Endothelial cell of umbilical vein (primary cell): Measurements from ENCODE around the gene HAUS7. TPM values are rescaled to one million over a fixed set of nuclear protein-coding genes. Genes with fewer than 3 reads are reported as not detected.

Experiments
- BruUV-seq: library from RNA; stranded (reverse); fragments of 400-500 nt; replicated peaks from 2 replicates; lab custom pipeline; 2021; lab: Mats Ljungman, UMichigan
- CTCF ChIA-PET: fragments of 300-600, 350-600 bp; sonication (Branson Sonifier 250); formaldehyde crosslinking; loops from one replicate; lab custom pipeline; 2021; ENCODE audit warnings: antibody characterized with exemption, inconsistent platforms; lab: Charles Lee
- POLR2A ChIA-PET: fragments of 300-600, 350-600 bp; sonication (Branson Sonifier 250); formaldehyde crosslinking; loops from one replicate; lab custom pipeline; 2021; ENCODE audit warnings: antibody characterized with exemption, inconsistent platforms; lab: Charles Lee
- DNase-seq: peaks from one replicate; pipeline ENCODE4 v3.0.0-alpha.2; 2011; ENCODE audit warnings: low read depth, low spot score
- FAIRE-seq: peaks from 2 replicates; lab custom pipeline; 2011; peaks lifted over from hg19 to GRCh38; lab: Jason Lieb, UNC
- H2AFZ ChIP-seq: 2 replicates; pipeline ENCODE4 v1.6.0; 2012; ENCODE audit warnings: low read depth, low read length, control low read depth, inconsistent platforms
- H3K27ac ChIP-seq: 2 replicates; pipeline ENCODE4 v1.5.1; 2011; ENCODE audit warnings: low read depth, mild to moderate bottlenecking, control low read depth, low read length, moderate library complexity; ENCODE audit not compliant: insufficient read depth
- H3K27me3 ChIP-seq, 2 experiments: 2 replicates each; pipeline versions ENCODE4 v1.6.0 to v1.6.1; 2011; ENCODE audit warnings: low read length in 2 of 2, mixed read lengths in 1 of 2; ENCODE audit not compliant: control insufficient read depth in 2 of 2, insufficient read depth in 2 of 2
- H3K36me3 ChIP-seq, 2 experiments: 2 replicates in 1 of 2; 3 replicates in 1 of 2; pipeline ENCODE4 v1.5.1; 2011; ENCODE audit warnings: low read length in 2 of 2, mild to moderate bottlenecking in 1 of 2, moderate library complexity in 1 of 2; ENCODE audit not compliant: control insufficient read depth in 2 of 2, insufficient read depth in 2 of 2; ENCODE audit errors: extremely low read depth in 1 of 2
- H3K4me1 ChIP-seq: 3 replicates; pipeline ENCODE4 v1.5.1; 2011; ENCODE audit warnings: mild to moderate bottlenecking, low read length; ENCODE audit not compliant: control insufficient read depth, insufficient read depth; ENCODE audit errors: extremely low read depth
- H3K4me2 ChIP-seq: 2 replicates; pipeline ENCODE4 v1.6.1; 2011; ENCODE audit warnings: low read length, control low read depth, mixed read lengths; ENCODE audit not compliant: insufficient read depth
- H3K4me3 ChIP-seq, 3 experiments: fragments of 200-600 bp in 1 of 3; sonication (generic), shearing (Covaris generic) in 1 of 3; replicated peaks in 1 of 3; 2 replicates each; pipeline ENCODE4 v1.5.1; 2011 to 2016; ENCODE audit warnings: control low read depth in 3 of 3, low read length in 3 of 3, mild to moderate bottlenecking in 2 of 3, inconsistent platforms in 1 of 3, low read depth in 1 of 3, moderate library complexity in 1 of 3; ENCODE audit not compliant: insufficient read depth in 1 of 3
- H3K79me2 ChIP-seq: 2 replicates; pipeline ENCODE4 v1.6.0; 2012; ENCODE audit warnings: low read length, inconsistent platforms; ENCODE audit not compliant: control insufficient read depth, insufficient read depth
- H3K9ac ChIP-seq: replicated peaks from 2 replicates; pipeline ENCODE3; 2011; ENCODE audit warnings: low read length, control low read depth; ENCODE audit not compliant: insufficient read depth; ENCODE audit errors: extremely low read depth
- H3K9me1 ChIP-seq: replicated peaks from 3 replicates; pipeline ENCODE4 v1.6.0; 2011; ENCODE audit warnings: mild to moderate bottlenecking, low read length; ENCODE audit not compliant: control insufficient read depth, insufficient read depth; ENCODE audit errors: extremely low read depth
- H3K9me3 ChIP-seq: replicated peaks from 2 replicates; pipeline ENCODE4 v1.5.1; 2012; ENCODE audit warnings: low read length, inconsistent platforms; ENCODE audit not compliant: control insufficient read depth, insufficient read depth
- H4K20me1 ChIP-seq: replicated peaks from 2 replicates; pipeline ENCODE3; 2011; ENCODE audit warnings: mild to moderate bottlenecking, low read length; ENCODE audit not compliant: control insufficient read depth, insufficient read depth; ENCODE audit errors: extremely low read depth
- CTCF ChIP-seq, 2 donors: IDR thresholded peaks; 1 replicate in 1 of 2; 2 replicates in 1 of 2; pipeline ENCODE4 v1.5.1; 2011; ENCODE audit warnings: low read length in 2 of 2, mild to moderate bottlenecking in 2 of 2, moderate library complexity in 2 of 2, control low read depth in 1 of 2, inconsistent platforms in 1 of 2, low read depth in 1 of 2; ENCODE audit not compliant: insufficient read depth in 1 of 2; ENCODE audit errors: extremely low read depth in 1 of 2
- EZH2 ChIP-seq: IDR thresholded peaks from 2 replicates; pipeline ENCODE4 v1.6.1; 2012; ENCODE audit warnings: borderline replicate concordance, low read depth, mild to moderate bottlenecking, moderate library complexity, low read length, inconsistent platforms; ENCODE audit not compliant: severe bottlenecking
- FOS ChIP-seq: IDR thresholded peaks from 2 replicates; pipeline ENCODE4 v1.6.1; 2011; ENCODE audit warnings: mild to moderate bottlenecking, low read length, moderate library complexity, borderline replicate concordance; ENCODE audit not compliant: insufficient read depth
- GATA2 ChIP-seq: IDR thresholded peaks from 2 replicates; pipeline ENCODE4 v1.7.0; 2011; ENCODE audit warnings: low read depth, mild to moderate bottlenecking, moderate library complexity, mixed read lengths, low read length; ENCODE audit not compliant: insufficient read length, insufficient read depth
- JUN ChIP-seq: IDR thresholded peaks from 2 replicates; pipeline ENCODE4 v1.6.1; 2011; ENCODE audit warnings: borderline replicate concordance, low read depth; ENCODE audit not compliant: insufficient read length, insufficient read depth
- MAX ChIP-seq: IDR thresholded peaks from 2 replicates; pipeline ENCODE4 v1.6.1; 2011; ENCODE audit not compliant: insufficient read depth, insufficient read length
- MYC ChIP-seq: IDR thresholded peaks from one replicate; pipeline ENCODE4 v1.6.1; 2011; ENCODE audit warnings: mild to moderate bottlenecking, low read depth, low read length
- POLR2A ChIP-seq: IDR thresholded peaks from 2 replicates; pipeline ENCODE4 v1.6.1; 2012; ENCODE audit warnings: low read depth, mild to moderate bottlenecking, control low read depth, low read length
- POLR2AphosphoS5 ChIP-seq: IDR thresholded peaks from 2 replicates; pipeline ENCODE4 v1.6.1; 2012; ENCODE audit warnings: low read depth, mild to moderate bottlenecking, control low read depth, low read length, moderate library complexity; ENCODE audit not compliant: insufficient read depth
- dilution Hi-C: fragments of 300-500 bp; cut with MboI; formaldehyde crosslinking; loops from one replicate; pipeline ENCODE4 v1.15.0; 2019; ENCODE audit warnings: low sequenced_read_pairs; ENCODE audit not compliant: extremely low pct_ligation_motif_present
- intact Hi-C: fragments of 100-400 bp; cut with micrococcal nuclease; formaldehyde crosslinking; loops from one replicate; pipeline ENCODE4 v1.10.0; 2022
- polyA plus RNA-seq, 4 experiments: library from polyadenylated mRNA; depleted of rRNA in 3 of 4; stranded (reverse) in 3 of 4; unstranded in 1 of 4; fragments of >200 nt; gene quantifications; 2 replicates each; pipeline versions ENCODE4 v1.2.1 to v1.2.3, GENCODE V29; 2011 to 2012; ENCODE audit warnings: missing spikeins in 1 of 4
- total RNA-seq: library from RNA; stranded (reverse); gene quantifications from 2 replicates; pipeline ENCODE4 v1.2.3, GENCODE V29; 2021

HAUS7 gene
- total and polyA plus RNA-seq, 2 donors (not counting 3 experiments of a cell fraction or from before 2014, with no cell fraction given) = 31.0 to 46.4 TPM

DNA sequence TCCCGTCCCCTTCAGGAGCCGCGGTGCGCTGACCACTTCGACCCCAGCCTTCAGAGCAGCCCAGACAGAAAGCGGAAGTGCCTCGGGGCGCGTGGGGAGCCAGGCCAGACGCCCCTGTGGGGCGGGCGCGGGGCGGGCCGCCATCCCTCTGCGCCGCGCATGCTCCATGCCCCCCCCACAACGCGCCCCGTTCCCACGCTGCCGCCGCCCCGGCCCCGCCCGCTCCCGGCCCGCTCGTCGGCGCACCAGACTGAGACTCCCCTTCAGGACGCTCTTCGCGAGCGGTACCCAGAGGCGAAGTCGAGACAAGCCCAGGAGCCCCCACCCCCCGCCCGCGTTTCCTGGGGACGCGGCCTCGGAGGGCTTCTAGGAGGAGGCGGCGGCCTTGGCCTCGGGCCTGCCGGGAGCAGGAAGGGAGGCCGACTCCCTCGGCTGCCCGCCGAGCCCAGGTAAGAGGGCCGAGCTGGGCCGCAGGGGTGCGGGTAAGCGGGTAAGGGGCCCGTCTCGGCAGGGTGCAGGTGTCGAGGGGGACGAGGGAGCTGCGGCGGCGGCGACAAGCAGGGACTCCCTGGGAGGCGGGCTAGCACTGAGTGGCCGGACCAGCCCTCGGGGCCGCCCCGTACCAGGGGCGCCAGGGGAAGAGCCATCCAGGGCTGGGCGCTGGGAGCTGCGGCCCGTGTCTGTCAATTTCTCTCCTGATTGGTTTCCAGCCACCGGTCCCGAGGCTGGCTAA is 59.0 kb downstream of the HAUS7 start, which contains the start of gene ZFP92:
Gene ZFP92, plus strand, starts transcription at position 218 of the 733 bp plus-strand sequence. CDS start 6,851 bp downstream, outside the sequence.
- Histone ChIP-seq H3K4me1 (peaks cover 6% of the 10 kb centered on the region), H3K27me3 (no peaks in the 10 kb centered on the region), H3K9me3 (no peaks in the 10 kb centered on the region), H3K9ac (peak within 1 kb of the TSS; percentile 9), H3K4me2 (peak within 1 kb of the TSS; percentile 47), H2AFZ (peak within 1 kb of the TSS; percentile 71), H4K20me1 (no peaks in the 10 kb centered on the region), H3K27ac (no peak within 1 kb of the TSS), H3K9me1 (no peaks in the 10 kb centered on the region), H3K4me3 (peak within 1 kb of the TSS; percentile 36 to 43 (median 37)), H3K79me2 (no peaks in the 10 kb centered on the region), H3K36me3 (no peaks in the 10 kb centered on the region)
- no TSS peak for BruUV-seq
- no peak for TF ChIP-seq POLR2AphosphoS5
- TF ChIP-seq FOS = no peak
- DNase-seq = peak; percentile 1
- ChIA-PET POLR2A (interaction anchor here (0.6 kb wide), 1 partner anchor 101 kb away, joined by 3 read pairs; no protein-coding TSS in a partner anchor), CTCF (no interaction called here)
- peak; percentile 33 for FAIRE-seq
- dilution Hi-C loops = no loop called here
- intact Hi-C loops = no loop called here

- H3K9me3 ChIP-seq = no peaks in the 10 kb centered on the region
- ChIA-PET CTCF (no interaction called here), POLR2A (no interaction called here)
- DNase-seq (no peak), FAIRE-seq (no peak)
- no TSS peak for BruUV-seq
- intact Hi-C loops (no loop called here), dilution Hi-C loops (no loop called here)
- H3K4me2 ChIP-seq = peak overlapping the region; percentile 47
- H2AFZ ChIP-seq = peak overlapping the region; percentile 71
- peaks cover 6% of the 10 kb centered on the region for H3K4me1 ChIP-seq
- no peak overlapping the region for H3K27ac ChIP-seq
- no peaks in the 10 kb centered on the region for H4K20me1 ChIP-seq
- H3K4me3 ChIP-seq = peak overlapping the region in 2 of 3 experiments; percentile 36 to 43
- H3K9me1 ChIP-seq = no peaks in the 10 kb centered on the region
- no peak for TF ChIP-seq EZH2
- no peak for TF ChIP-seq JUN
- no peak for TF ChIP-seq MYC
- TF ChIP-seq POLR2A = no peak
- no peak for TF ChIP-seq CTCF (IDR thresholded peaks at IDR 0.05; ENCODE audit: extremely low read depth in 1 of 2, insufficient read depth in 1 of 2, low read depth in 1 of 2, low read length in 2 of 2)
- TF ChIP-seq GATA2 = no peak
- no peak for TF ChIP-seq FOS
- no peak for TF ChIP-seq POLR2AphosphoS5
- no peak for TF ChIP-seq MAX
- no peaks in the 10 kb centered on the region for H3K27me3 ChIP-seq
- no peaks in the 10 kb centered on the region for H3K79me2 ChIP-seq
- H3K36me3 ChIP-seq = no peaks in the 10 kb centered on the region
- H3K9ac ChIP-seq = no peak overlapping the region
Measured at GRCh38 chrX:153410888-153411254, 59.5 kb downstream of the HAUS7 start.
